HUES64 (cell line): Measurements from ENCODE around the gene DUOXA1.
"Not testable (repeated sequence)": the region's sequence is repeated elsewhere in the genome, so short reads cannot be mapped to it uniquely, and the experiment has no call there.

ENCODE experiments used
- H3K27ac ChIP-seq: 2 replicates; pipeline ENCODE4 v1.7.0; 2013; ENCODE audit warnings: low read depth, low read length, inconsistent platforms
- H3K27me3 ChIP-seq: 2 replicates; pipeline ENCODE4 v1.6.1; 2013; ENCODE audit warnings: mild to moderate bottlenecking, low read length; ENCODE audit not compliant: insufficient read depth
- H3K36me3 ChIP-seq: 2 replicates; pipeline ENCODE4 v1.6.1; 2013; ENCODE audit warnings: mild to moderate bottlenecking, low read length; ENCODE audit not compliant: insufficient read depth
- H3K4me1 ChIP-seq: 2 replicates; pipeline ENCODE4 v1.6.1; 2013; ENCODE audit warnings: mild to moderate bottlenecking, low read length, moderate library complexity; ENCODE audit not compliant: insufficient read depth
- H3K4me3 ChIP-seq: 2 replicates; pipeline ENCODE4 v1.5.1; 2013; ENCODE audit warnings: mild to moderate bottlenecking, low read length, moderate library complexity
- H3K9ac ChIP-seq: 2 replicates; pipeline ENCODE4 v1.6.1; 2013; ENCODE audit warnings: mild to moderate bottlenecking, low read depth, low read length
- H3K9me3 ChIP-seq: 2 replicates; pipeline ENCODE4 v1.6.1; 2013; ENCODE audit warnings: low read depth, low read length; ENCODE audit not compliant: insufficient read depth
- WGBS: fragments of 150-250, 120-280 bp; methylation state at CpG from one replicate; pipeline ENCODE4 v1.1.7; 2013; ENCODE audit warnings: missing lambda C conversion rate; 5-methylcytosine and 5-hydroxymethylcytosine counted together

Gene DUOXA1

GRCh38 chr15:45139770-45140169 lies 10.1 kb upstream of the DUOXA1 start:
- Histone ChIP-seq H3K9me3 (no peaks in the 10 kb centered on the region), H3K36me3 (no peaks in the 10 kb centered on the region), H3K4me1 (no peaks in the 10 kb centered on the region), H3K27me3 (peaks cover 25% of the 10 kb centered on the region), H3K27ac (no peak overlapping the region), H3K9ac (no peak overlapping the region), H3K4me3 (no peak overlapping the region)
- 87% methylated on average over 6 of the region's 6 CpGs for WGBS

- peaks cover 32% of the 10 kb centered on the region for H3K27me3 ChIP-seq
- H3K4me3 ChIP-seq = no peak overlapping the region
- no peaks in the 10 kb centered on the region for H3K36me3 ChIP-seq
- H3K27ac ChIP-seq = no peak overlapping the region
- 91% methylated on average over 12 of the region's 12 CpGs for WGBS
- no peaks in the 10 kb centered on the region for H3K9me3 ChIP-seq
- no peaks in the 10 kb centered on the region for H3K4me1 ChIP-seq
- no peak overlapping the region for H3K9ac ChIP-seq
These were observed 9.4 kb upstream of the DUOXA1 start for GRCh38 chr15:45138814-45139765.

- no peaks in the 10 kb centered on the region for H3K36me3 ChIP-seq
- H3K9ac ChIP-seq = no peak overlapping the region
- no peaks in the 10 kb centered on the region for H3K9me3 ChIP-seq
- WGBS = 91% methylated on average over 8 of the region's 8 CpGs
- no peak overlapping the region for H3K27ac ChIP-seq
- peaks cover 46% of the 10 kb centered on the region for H3K27me3 ChIP-seq
- H3K4me1 ChIP-seq = no peaks in the 10 kb centered on the region
- no peak overlapping the region for H3K4me3 ChIP-seq
These were observed 8.0 kb upstream of the DUOXA1 start for GRCh38 chr15:45137703-45138102.

- Histone ChIP-seq H3K27me3 (peaks cover 59% of the 10 kb centered on the region), H3K4me3 (0 out of 2 replicates have a peak overlapping the region, but pooled peaks have one; percentile 14)
- WGBS = 33% methylated on average over 5 of the region's 10 CpGs
These were observed 6.7 kb upstream of the DUOXA1 start for GRCh38 chr15:45136378-45136764.

GRCh38 chr15:45135705-45136377 lies 6.2 kb upstream of the DUOXA1 start:
- Histone ChIP-seq H3K27me3 (peaks cover 64% of the 10 kb centered on the region), H3K4me3 (0 out of 2 replicates have a peak overlapping the region, but pooled peaks have one; percentile 14)
- H3K4me1 ChIP-seq, H3K36me3 ChIP-seq, H3K9me3 ChIP-seq, H3K27ac ChIP-seq, H3K9ac ChIP-seq: not testable (repeated sequence)
- WGBS = 27% methylated on average over 5 of the region's 37 CpGs

More at GRCh38 chr15:45136378-45136764, 6.7 kb upstream of the DUOXA1 start:
- Histone ChIP-seq H3K4me1 (no peaks in the 10 kb centered on the region), H3K9ac (no peak overlapping the region), H3K27ac (no peak overlapping the region), H3K36me3 (no peaks in the 10 kb centered on the region), H3K9me3 (no peaks in the 10 kb centered on the region)

- no peaks in the 10 kb centered on the region for H3K36me3 ChIP-seq
- peak overlapping the region; percentile 36 for H3K4me3 ChIP-seq
- no peaks in the 10 kb centered on the region for H3K9me3 ChIP-seq
- 12% methylated on average over 57 of the region's 57 CpGs for WGBS
- peaks cover 73% of the 10 kb centered on the region for H3K27me3 ChIP-seq
- no peak overlapping the region for H3K27ac ChIP-seq
- no peaks in the 10 kb centered on the region for H3K4me1 ChIP-seq
- no peak overlapping the region for H3K9ac ChIP-seq
These were observed 5.3 kb upstream of the DUOXA1 start for GRCh38 chr15:45134682-45135604.

GRCh38 chr15:45134046-45134445 lies 4.4 kb upstream of the DUOXA1 start:
- Histone ChIP-seq H3K27me3 (peaks cover 82% of the 10 kb centered on the region), H3K27ac (no peak overlapping the region)
- WGBS = 95% methylated on average over 7 of the region's 7 CpGs

GRCh38 chr15:45133561-45133920 lies 3.9 kb upstream of the DUOXA1 start:
- Histone ChIP-seq H3K27ac (no peak overlapping the region), H3K9me3 (no peaks in the 10 kb centered on the region; the same call in 1 of the 2 replicates), H3K9ac (no peak overlapping the region), H3K36me3 (no peaks in the 10 kb centered on the region), H3K4me1 (no peaks in the 10 kb centered on the region), H3K27me3 (peaks cover 87% of the 10 kb centered on the region), H3K4me3 (no peak overlapping the region)
- WGBS = 86% methylated on average over 5 of the region's 5 CpGs

More at GRCh38 chr15:45134046-45134445, 4.4 kb upstream of the DUOXA1 start:
- Histone ChIP-seq H3K4me3 (no peak overlapping the region), H3K36me3 (no peaks in the 10 kb centered on the region), H3K9ac (no peak overlapping the region), H3K4me1 (no peaks in the 10 kb centered on the region), H3K9me3 (no peaks in the 10 kb centered on the region; the same call in 1 of the 2 replicates)

- Histone ChIP-seq H3K9ac (no peak overlapping the region), H3K4me3 (no peak overlapping the region), H3K27me3 (peaks cover 90% of the 10 kb centered on the region), H3K9me3 (no peaks in the 10 kb centered on the region; the same call in 1 of the 2 replicates), H3K27ac (no peak overlapping the region), H3K36me3 (no peaks in the 10 kb centered on the region), H3K4me1 (no peaks in the 10 kb centered on the region)
- WGBS = 74% methylated on average over 3 of the region's 3 CpGs
These were observed 3.3 kb upstream of the DUOXA1 start for GRCh38 chr15:45132844-45133560.

- Histone ChIP-seq H3K4me3 (no peak overlapping the region), H3K9me3 (no peaks in the 10 kb centered on the region; the same call in 1 of the 2 replicates), H3K27me3 (peaks cover 98% of the 10 kb centered on the region), H3K27ac (no peak overlapping the region), H3K36me3 (no peaks in the 10 kb centered on the region), H3K9ac (no peak overlapping the region), H3K4me1 (no peaks in the 10 kb centered on the region)
- WGBS = 87% methylated on average over 3 of the region's 3 CpGs
These were observed 1.8 kb upstream of the DUOXA1 start for GRCh38 chr15:45131510-45131909.
